GM19025 (cell line): ENCODE measurements around the gene CYP2A7.
"Not testable (repeated sequence)": the region's sequence is repeated elsewhere in the genome, so short reads cannot be mapped to it uniquely, and the experiment has no call there.

Experiments used
- ATAC-seq: cut with Tn5 transposase; IDR thresholded peaks from one replicate; pipeline ENCODE4 v1.9.1; 2021; ENCODE audit warnings: mild to moderate bottlenecking, low read depth, moderate library complexity; ENCODE audit not compliant: unreplicated experiment

Gene CYP2A7

GRCh38 chr19:40900521-40900920 is 18.5 kb upstream of the CYP2A7 start:
- ATAC-seq: not testable (repeated sequence)

- ATAC-seq: not testable (repeated sequence)
Measured at GRCh38 chr19:40899964-40900363, 17.9 kb upstream of the CYP2A7 start.

GRCh38 chr19:40896843-40897789 is 15.1 kb upstream of the CYP2A7 start:
- not testable (repeated sequence) for ATAC-seq

GRCh38 chr19:40896418-40896796 is 14.4 kb upstream of the CYP2A7 start:
- ATAC-seq: no peak

GRCh38 chr19:40893112-40893511 is 11.1 kb upstream of the CYP2A7 start:
- ATAC-seq: no peak

- ATAC-seq: no peak
Measured at GRCh38 chr19:40889366-40889765, 7.3 kb upstream of the CYP2A7 start.

- ATAC-seq: no peak
Measured at GRCh38 chr19:40888191-40888590, 6.2 kb upstream of the CYP2A7 start.

GRCh38 chr19:40884187-40884931 is 2.3 kb upstream of the CYP2A7 start:
- ATAC-seq: not testable (repeated sequence)

GRCh38 chr19:40879349-40879748 is 2.7 kb downstream of the CYP2A7 start:
- not testable (repeated sequence) for ATAC-seq

- ATAC-seq: not testable (repeated sequence)
Measured at GRCh38 chr19:40875526-40875951, 6.5 kb downstream of the CYP2A7 start.

- not testable (repeated sequence) for ATAC-seq
Measured at GRCh38 chr19:40874874-40875273, 7.2 kb downstream of the CYP2A7 start.

GRCh38 chr19:40873873-40874272 is 8.2 kb downstream of the CYP2A7 start:
- not testable (repeated sequence) for ATAC-seq

GRCh38 chr19:40872209-40872608 is 9.8 kb downstream of the CYP2A7 start:
- no peak for ATAC-seq

GRCh38 chr19:40867701-40868100 is 14.3 kb downstream of the CYP2A7 start:
- ATAC-seq: no peak

GRCh38 chr19:40864739-40865496 is 17.1 kb downstream of the CYP2A7 start:
- ATAC-seq: not testable (repeated sequence)

- ATAC-seq: no peak
Measured at GRCh38 chr19:40862785-40863184, 19.2 kb downstream of the CYP2A7 start.

GRCh38 chr19:40862333-40862732 is 19.7 kb downstream of the CYP2A7 start:
- no peak for ATAC-seq

- ATAC-seq: no peak
Measured at GRCh38 chr19:40858109-40858508, 23.9 kb downstream of the CYP2A7 start.

GRCh38 chr19:40852467-40853152 is 29.4 kb downstream of the CYP2A7 start:
- ATAC-seq: not testable (repeated sequence)

GRCh38 chr19:40850277-40850676 is 31.8 kb downstream of the CYP2A7 start, which contains the start of gene CYP2A6:
TSS of gene CYP2A6 (minus strand) at chr19:40850447. CDS start at chr19:40850426, 21 bp downstream.
- ATAC-seq: not testable (repeated sequence)
